ENCODE data around the gene SLC25A24.
A peak's percentile ranks its signal among the peaks of the same experiment; 100 is the strongest.
"Not testable (repeated sequence)": the region's sequence is repeated elsewhere in the genome, so short reads cannot be mapped to it uniquely, and the experiment has no call there.

Gene SLC25A24

GRCh38 chr1:108216028-108216890, 16.1 kb upstream of the SLC25A24 start:
- H3K36me3 ChIP-seq (ENCODE audit: insufficient read depth, low read length); H3K4me2 ChIP-seq (ENCODE audit: low read length); H3K9me3 ChIP-seq (replicated peaks; ENCODE audit: low read length); H3K9ac ChIP-seq (ENCODE audit: low read depth, low read length); H3K4me1 ChIP-seq (ENCODE audit: control insufficient read depth, insufficient read depth, low read length); H3K4me3 ChIP-seq (ENCODE audit: low read length): not testable (repeated sequence)
- H3K27me3 ChIP-seq (ENCODE audit: control insufficient read depth, insufficient read depth, low read length), result peaks cover 10% of the 10 kb centered on the region

GRCh38 chr1:108214641-108215465, 14.7 kb upstream of the SLC25A24 start:
- not testable (repeated sequence) for H3K4me1 ChIP-seq (ENCODE audit: control insufficient read depth, insufficient read depth, low read length); H3K36me3 ChIP-seq (ENCODE audit: insufficient read depth, low read length); H3K9me3 ChIP-seq (replicated peaks; ENCODE audit: low read length); H3K9ac ChIP-seq (ENCODE audit: low read depth, low read length); H3K4me3 ChIP-seq (ENCODE audit: low read length)
- peaks cover 10% of the 10 kb centered on the region for H3K27me3 ChIP-seq (ENCODE audit: control insufficient read depth, insufficient read depth, low read length)
- H3K4me2 ChIP-seq (ENCODE audit: low read length), result peak overlapping the region; percentile 68

GRCh38 chr1:108211014-108211413, 10.9 kb upstream of the SLC25A24 start:
- H3K27me3 ChIP-seq (ENCODE audit: control insufficient read depth, insufficient read depth, low read length), result peaks cover 33% of the 10 kb centered on the region
- H3K36me3 ChIP-seq (ENCODE audit: insufficient read depth, low read length), result no peaks in the 10 kb centered on the region
- H3K9me3 ChIP-seq (replicated peaks; ENCODE audit: low read length), result no peaks in the 10 kb centered on the region
- no peak overlapping the region for H3K4me3 ChIP-seq (ENCODE audit: low read length)
- H3K4me2 ChIP-seq (ENCODE audit: low read length), result no peak overlapping the region
- H3K9ac ChIP-seq (ENCODE audit: low read depth, low read length), result no peak overlapping the region
- peaks cover 2% of the 10 kb centered on the region for H3K4me1 ChIP-seq (ENCODE audit: control insufficient read depth, insufficient read depth, low read length)

- no peak overlapping the region for H3K4me2 ChIP-seq (ENCODE audit: low read length)
- no peaks in the 10 kb centered on the region for H3K36me3 ChIP-seq (ENCODE audit: insufficient read depth, low read length)
- H3K4me3 ChIP-seq (ENCODE audit: low read length), result no peak overlapping the region
- H3K4me1 ChIP-seq (ENCODE audit: control insufficient read depth, insufficient read depth, low read length), result no peaks in the 10 kb centered on the region
- H3K9ac ChIP-seq (ENCODE audit: low read depth, low read length), result no peak overlapping the region
- peaks cover 33% of the 10 kb centered on the region for H3K27me3 ChIP-seq (ENCODE audit: control insufficient read depth, insufficient read depth, low read length)
- H3K9me3 ChIP-seq (replicated peaks; ENCODE audit: low read length), result no peaks in the 10 kb centered on the region
These were observed 9.4 kb upstream of the SLC25A24 start for GRCh38 chr1:108209456-108210108.

GRCh38 chr1:108208724-108209446, 8.7 kb upstream of the SLC25A24 start:
- Histone ChIP-seq H3K36me3 (ENCODE audit: insufficient read depth, low read length) (no peaks in the 10 kb centered on the region), H3K4me1 (ENCODE audit: control insufficient read depth, insufficient read depth, low read length) (no peaks in the 10 kb centered on the region), H3K9ac (ENCODE audit: low read depth, low read length) (no peak overlapping the region), H3K4me3 (ENCODE audit: low read length) (no peak overlapping the region), H3K9me3 (replicated peaks; ENCODE audit: low read length) (no peaks in the 10 kb centered on the region), H3K27me3 (ENCODE audit: control insufficient read depth, insufficient read depth, low read length) (peaks cover 33% of the 10 kb centered on the region), H3K4me2 (ENCODE audit: low read length) (no peak overlapping the region)

- H3K9ac ChIP-seq (ENCODE audit: low read depth, low read length); H3K4me3 ChIP-seq (ENCODE audit: low read length); H3K36me3 ChIP-seq (ENCODE audit: insufficient read depth, low read length); H3K4me1 ChIP-seq (ENCODE audit: control insufficient read depth, insufficient read depth, low read length); H3K4me2 ChIP-seq (ENCODE audit: low read length); H3K9me3 ChIP-seq (replicated peaks; ENCODE audit: low read length): not testable (repeated sequence)
- H3K27me3 ChIP-seq (ENCODE audit: control insufficient read depth, insufficient read depth, low read length), result peaks cover 11% of the 10 kb centered on the region
These were observed 3.4 kb upstream of the SLC25A24 start for GRCh38 chr1:108203582-108203981.

- Histone ChIP-seq H3K4me3 (ENCODE audit: low read length) (no peak overlapping the region), H3K9me3 (replicated peaks; ENCODE audit: low read length) (no peaks in the 10 kb centered on the region), H3K9ac (ENCODE audit: low read depth, low read length) (no peak overlapping the region), H3K4me2 (ENCODE audit: low read length) (no peak overlapping the region), H3K4me1 (ENCODE audit: control insufficient read depth, insufficient read depth, low read length) (peaks cover 22% of the 10 kb centered on the region), H3K27me3 (ENCODE audit: control insufficient read depth, insufficient read depth, low read length) (peaks cover 2% of the 10 kb centered on the region), H3K36me3 (ENCODE audit: insufficient read depth, low read length) (peaks cover 10% of the 10 kb centered on the region)
These were observed 1.5 kb upstream of the SLC25A24 start for GRCh38 chr1:108201687-108202086.

GRCh38 chr1:108200687-108201051, 526 bp upstream of the SLC25A24 start:
- H3K4me3 ChIP-seq (ENCODE audit: low read length), result peak overlapping the region; percentile 100

GRCh38 chr1:108199201-108199691, 897 bp downstream of the SLC25A24 start:
- Histone ChIP-seq H3K4me2 (ENCODE audit: low read length) (peak overlapping the region; percentile 99), H3K36me3 (ENCODE audit: insufficient read depth, low read length) (peaks cover 31% of the 10 kb centered on the region), H3K9me3 (replicated peaks; ENCODE audit: low read length) (no peaks in the 10 kb centered on the region), H3K9ac (ENCODE audit: low read depth, low read length) (peak overlapping the region; percentile 99), H3K27me3 (ENCODE audit: control insufficient read depth, insufficient read depth, low read length) (no peaks in the 10 kb centered on the region), H3K4me3 (ENCODE audit: low read length) (peak overlapping the region; percentile 100), H3K4me1 (ENCODE audit: control insufficient read depth, insufficient read depth, low read length) (peaks cover 27% of the 10 kb centered on the region)

More at GRCh38 chr1:108200687-108201051, 526 bp upstream of the SLC25A24 start:
- Histone ChIP-seq H3K9ac (ENCODE audit: low read depth, low read length) (peak overlapping the region; percentile 99), H3K4me1 (ENCODE audit: control insufficient read depth, insufficient read depth, low read length) (peaks cover 27% of the 10 kb centered on the region), H3K4me2 (ENCODE audit: low read length) (peak overlapping the region; percentile 99), H3K27me3 (ENCODE audit: control insufficient read depth, insufficient read depth, low read length) (no peaks in the 10 kb centered on the region), H3K36me3 (ENCODE audit: insufficient read depth, low read length) (peaks cover 18% of the 10 kb centered on the region), H3K9me3 (replicated peaks; ENCODE audit: low read length) (no peaks in the 10 kb centered on the region)

- Histone ChIP-seq H3K9ac (ENCODE audit: low read depth, low read length) (no peak overlapping the region), H3K9me3 (replicated peaks; ENCODE audit: low read length) (no peaks in the 10 kb centered on the region), H3K4me2 (ENCODE audit: low read length) (no peak overlapping the region), H3K27me3 (ENCODE audit: control insufficient read depth, insufficient read depth, low read length) (no peaks in the 10 kb centered on the region), H3K36me3 (ENCODE audit: insufficient read depth, low read length) (peaks cover 46% of the 10 kb centered on the region), H3K4me1 (ENCODE audit: control insufficient read depth, insufficient read depth, low read length) (peaks cover 20% of the 10 kb centered on the region), H3K4me3 (ENCODE audit: low read length) (no peak overlapping the region)
These were observed 6.1 kb downstream of the SLC25A24 start for GRCh38 chr1:108194051-108194450.

GRCh38 chr1:108193333-108193732, 6.8 kb downstream of the SLC25A24 start:
- no peak overlapping the region for H3K4me2 ChIP-seq (ENCODE audit: low read length)
- no peak overlapping the region for H3K9ac ChIP-seq (ENCODE audit: low read depth, low read length)
- no peaks in the 10 kb centered on the region for H3K27me3 ChIP-seq (ENCODE audit: control insufficient read depth, insufficient read depth, low read length)
- no peak overlapping the region for H3K4me3 ChIP-seq (ENCODE audit: low read length)
- H3K4me1 ChIP-seq (ENCODE audit: control insufficient read depth, insufficient read depth, low read length), result peaks cover 16% of the 10 kb centered on the region
- H3K36me3 ChIP-seq (ENCODE audit: insufficient read depth, low read length), result peaks cover 50% of the 10 kb centered on the region
- H3K9me3 ChIP-seq (replicated peaks; ENCODE audit: low read length), result no peaks in the 10 kb centered on the region
